K562 (cell line): ENCODE results near the gene ROBO2. TPM values are rescaled to one million over a fixed set of nuclear protein-coding genes. Genes with fewer than 3 reads are reported as not detected.

Experiments used
- ATAC-seq: fragments of 200-7000 bp; cut with Tn5 transposase; 3 replicates; pipeline ENCODE4 v1.9.1; 2020; ENCODE audit warnings: moderate library complexity
- BruUV-seq: library from RNA; stranded (reverse); fragments of 400-500 nt; replicated peaks from 2 replicates; lab custom pipeline; 2021; lab: Mats Ljungman, UMichigan
- CTCF ChIA-PET: fragments of 300-600 bp; formaldehyde crosslinking; extraction: SDS; loops from one replicate; lab custom pipeline; 2021; ENCODE audit warnings: low intra/inter-chr PET ratio; lab: Yijun Ruan, JAX
- POLR2A ChIA-PET: fragments of 300-600, 350-650 bp; sonication (Branson Sonifier 250); formaldehyde crosslinking; extraction: SDS; loops from one replicate; lab custom pipeline; 2021; ENCODE audit warnings: antibody characterized with exemption, inconsistent platforms; lab: Yijun Ruan, JAX
- DNase-seq, 4 experiments: peaks; one replicate each; pipeline versions ENCODE4 v3.0.0 to v3.0.0-alpha.2; 2011 to 2018; ENCODE audit warnings: low spot score in 3 of 4, mixed read lengths in 3 of 4; ENCODE audit errors: extremely low read depth in 1 of 4
- FAIRE-seq: peaks from 2 replicates; lab custom pipeline; 2011; peaks lifted over from hg19 to GRCh38; lab: Jason Lieb, UNC
- H2AFZ ChIP-seq: 2 replicates; pipeline ENCODE4 v1.6.0; 2011; ENCODE audit warnings: low read depth, low read length, control low read depth, inconsistent platforms
- H3K27ac ChIP-seq: fragments of 200-600 bp; 3 replicates; pipeline ENCODE4 v1.8.0; 2011; ENCODE audit warnings: low read depth, mild to moderate bottlenecking, control low read depth, inconsistent platforms, low read length, moderate library complexity, mixed read lengths; ENCODE audit errors: extremely low read depth
- H3K27me3 ChIP-seq, 2 experiments: fragments of 300-600 bp in 1 of 2; 2 replicates in 1 of 2; 3 replicates in 1 of 2; pipeline versions ENCODE4 v1.6.0 to v1.8.0; 2011; ENCODE audit warnings: inconsistent platforms in 2 of 2, low read length in 2 of 2, mild to moderate bottlenecking in 1 of 2, mixed read lengths in 1 of 2, moderate library complexity in 1 of 2; ENCODE audit not compliant: control insufficient read depth in 2 of 2, insufficient read depth in 2 of 2
- H3K36me3 ChIP-seq: fragments of 300-600 bp; 3 replicates; pipeline ENCODE4 v1.8.0; 2011; ENCODE audit warnings: mild to moderate bottlenecking, low read length, inconsistent platforms; ENCODE audit not compliant: control insufficient read depth, insufficient read depth
- H3K4me1 ChIP-seq, 2 experiments: fragments of 200-600 bp in 1 of 2; replicated peaks in 1 of 2; 2 replicates in 1 of 2; 3 replicates in 1 of 2; pipeline versions ENCODE4 v1.5.1 to v1.8.0; 2011; ENCODE audit warnings: inconsistent platforms in 2 of 2, low read length in 2 of 2, mild to moderate bottlenecking in 1 of 2, mixed read lengths in 1 of 2, moderate library complexity in 1 of 2; ENCODE audit not compliant: control insufficient read depth in 2 of 2, insufficient read depth in 2 of 2
- H3K4me2 ChIP-seq: 2 replicates; pipeline ENCODE4 v1.6.1; 2011; ENCODE audit warnings: low read length, control low read depth, inconsistent platforms, mixed read lengths; ENCODE audit not compliant: insufficient read depth
- H3K4me3 ChIP-seq: fragments of 200-600 bp; sonication (generic), shearing (Covaris generic); 2 replicates; pipeline ENCODE4 v1.5.1; 2016; ENCODE audit warnings: control low read depth, inconsistent platforms
- H3K79me2 ChIP-seq: fragments of 200-600 bp; 3 replicates; pipeline ENCODE4 v1.8.0; 2011; ENCODE audit warnings: low read length, inconsistent platforms; ENCODE audit not compliant: control insufficient read depth, insufficient read depth
- H3K9ac ChIP-seq, 2 experiments: 2 replicates each; pipeline versions ENCODE4 v1.6.0 to v1.6.1; 2011; ENCODE audit warnings: low read depth in 2 of 2, low read length in 2 of 2, control low read depth in 1 of 2, inconsistent platforms in 1 of 2, mild to moderate bottlenecking in 1 of 2, mixed read lengths in 1 of 2; ENCODE audit not compliant: insufficient read depth in 1 of 2
- H3K9me1 ChIP-seq: one replicate; pipeline ENCODE4 v1.6.0; 2011; ENCODE audit warnings: inconsistent platforms, mild to moderate bottlenecking, low read length, moderate library complexity; ENCODE audit not compliant: control insufficient read depth, insufficient read depth
- H3K9me3 ChIP-seq: replicated peaks from 2 replicates; pipeline ENCODE4 v1.5.1; 2011; ENCODE audit warnings: low read depth, low read length, inconsistent platforms; ENCODE audit not compliant: control insufficient read depth, insufficient read depth
- H4K20me1 ChIP-seq: replicated peaks from 2 replicates; pipeline ENCODE4 v1.6.1; 2011; ENCODE audit warnings: low read length, inconsistent platforms, mixed read lengths; ENCODE audit not compliant: control insufficient read depth, insufficient read depth
- C11orf30 ChIP-seq: fragments of 450-650 bp; IDR thresholded peaks from 2 replicates; pipeline ENCODE4 v1.6.1; 2016; ENCODE audit warnings: low read depth, mild to moderate bottlenecking
- CREM ChIP-seq: IDR thresholded peaks from 2 replicates; pipeline ENCODE4 v1.6.1; 2014; ENCODE audit warnings: antibody characterized with exemption, low read depth
- MAFF ChIP-seq: IDR thresholded peaks from 2 replicates; pipeline ENCODE4 v1.6.1; 2012; ENCODE audit warnings: low read length, improper control_type of control experiment
- MAFG ChIP-seq: fragments of 450-650 bp; conservative IDR thresholded peaks from 2 replicates; pipeline ENCODE4 v1.6.1; 2016; ENCODE audit warnings: missing genetic modification characterization, missing compliant biosample characterization
- MAFK ChIP-seq: IDR thresholded peaks from 2 replicates; pipeline ENCODE4 v1.6.1; 2011; ENCODE audit warnings: low read length, improper control_type of control experiment
- MED1 ChIP-seq: sonication (generic); formaldehyde crosslinking; IDR thresholded peaks from 2 replicates; pipeline ENCODE4 v1.8.1; 2023; ENCODE audit warnings: missing genetic modification reagents, borderline replicate concordance
- NFE2 ChIP-seq: IDR thresholded peaks from 2 replicates; pipeline ENCODE4 v1.6.1; 2014; ENCODE audit warnings: antibody characterized with exemption, low read depth
- SIN3A ChIP-seq, 2 experiments: fragments of 150-350 bp in 1 of 2; IDR thresholded peaks; 2 replicates each; pipeline ENCODE4 v1.6.1; 2011 to 2016; ENCODE audit warnings: borderline replicate concordance in 2 of 2, low read depth in 2 of 2, low read length in 2 of 2, mild to moderate bottlenecking in 2 of 2, moderate library complexity in 2 of 2; ENCODE audit not compliant: control insufficient read depth in 1 of 2
- ZNF316 ChIP-seq: fragments of 450-650 bp; IDR thresholded peaks from 2 replicates; pipeline ENCODE4 v1.6.1; 2016
- ZNF780A ChIP-seq: fragments of 250-450 bp; sonication (Bioruptor Pico); IDR thresholded peaks from 2 replicates; pipeline ENCODE4 v1.5.0; 2021; ENCODE audit warnings: mild to moderate bottlenecking
- WGBS: fragments of 100-300 bp; shearing (Covaris generic); methylation state at CpG from one replicate; pipeline ENCODE4 v1.1.6; 2016; ENCODE audit warnings: low coverage, mixed read lengths; ENCODE audit not compliant: insufficient coverage; ENCODE audit errors: missing lambda C conversion rate; 5-methylcytosine and 5-hydroxymethylcytosine counted together
- in situ Hi-C: fragments of 300-500 bp; cut with MboI; formaldehyde crosslinking; loops from 4 replicates; pipeline ENCODE4 v1.15.0; 2018; ENCODE audit warnings: inconsistent platforms, mixed read lengths
- intact Hi-C: fragments of 100-400 bp; cut with micrococcal nuclease; formaldehyde crosslinking; loops from 2 replicates; pipeline ENCODE4 v1.14.2; 2022
- polyA plus RNA-seq, 8 experiments: library from polyadenylated mRNA; depleted of rRNA in 4 of 8; stranded (reverse) in 5 of 8; unstranded in 3 of 8; fragments of >200 nt; fragmentation: Nextera tagmentation in 2 of 8; fragmentation: Illumina TruSeq in 1 of 8; extraction: Ambion mirVana in 2 of 8; extraction: Trizol in 1 of 8; gene quantifications; 2 replicates each; pipeline versions ENCODE4 v1.2.1 to v1.2.3, GENCODE V29; 2011 to 2014; ENCODE audit warnings: inconsistent platforms in 1 of 8, missing spikeins in 1 of 8
- total RNA-seq, 7 experiments: library from RNA; depleted of rRNA in 6 of 7; stranded (reverse); fragments of >200 nt in 6 of 7; fragmentation: Illumina TruSeq in 2 of 7; extraction: Trizol in 2 of 7; gene quantifications; 2 replicates each; pipeline versions ENCODE4 v1.2.1 to v1.2.3, GENCODE V29; 2011 to 2021; ENCODE audit warnings: low replicate concordance in 1 of 7
- TF ChIP-seq, protein P1 (sequence below), 3 experiments: fragments of 200-800 bp in 1 of 3; fragments of 250-450 bp in 1 of 3; fragments of 450-650 bp in 1 of 3; sonication (Bioruptor Pico) in 1 of 3; sonication (Bioruptor generic) in 1 of 3; formaldehyde crosslinking in 1 of 3; IDR thresholded peaks; 2 replicates each; pipeline versions ENCODE4 v1.6.1 to v1.8.0; 2016 to 2022; ENCODE audit warnings: mild to moderate bottlenecking in 2 of 3, missing genetic modification characterization in 2 of 3, missing compliant biosample characterization in 1 of 3, moderate library complexity in 1 of 3
- TF ChIP-seq, protein P2 (sequence below): sonication (generic); formaldehyde crosslinking; IDR thresholded peaks from 2 replicates; pipeline ENCODE4 v1.4.0; 2020; ENCODE audit warnings: mild to moderate bottlenecking, missing genetic modification reagents

The ROBO2 gene
- total and polyA plus RNA-seq, 9 of the 15 experiments (the other 6 are each of a cell fraction or from before 2014, with no cell fraction given), result 0.84 to 3.0 (median 1.7) TPM

DNA sequence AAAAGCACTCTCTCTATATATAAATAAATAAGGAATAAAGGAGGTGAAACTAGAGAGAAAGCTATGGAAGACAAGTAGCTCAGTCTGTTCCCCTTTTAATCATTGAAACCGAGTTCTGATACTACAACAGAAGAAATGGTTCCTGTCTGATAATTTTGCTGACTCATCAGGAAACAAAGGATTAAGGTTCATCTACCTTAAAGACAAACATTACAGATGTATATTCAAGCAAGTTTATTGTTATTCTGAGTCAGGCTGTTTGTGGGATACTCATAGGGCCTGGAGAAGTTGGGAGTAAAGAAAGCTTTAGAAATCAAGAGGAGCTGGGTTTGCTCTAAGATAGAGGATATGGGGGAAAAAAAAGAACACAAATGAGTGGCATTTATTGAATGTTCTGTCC is 566.0 kb downstream of the ROBO2 start:
- H3K27ac ChIP-seq, result no peak overlapping the region
- WGBS, result 0% methylated on average over 1 of the region's 1 CpG
- no peaks in the 10 kb centered on the region for H3K36me3 ChIP-seq
- H3K27me3 ChIP-seq, result no peaks in the 10 kb centered on the region
- H2AFZ ChIP-seq, result no peak overlapping the region
- H3K4me3 ChIP-seq, result no peak overlapping the region
- DNase-seq (no peak), FAIRE-seq (no peak), ATAC-seq (no peak)
- no peaks in the 10 kb centered on the region for H3K9me1 ChIP-seq
- H3K4me1 ChIP-seq, result no peaks in the 10 kb centered on the region
- CTCF ChIA-PET, result no interaction called here
- H3K9me3 ChIP-seq, result no peaks in the 10 kb centered on the region
- H3K79me2 ChIP-seq, result no peaks in the 10 kb centered on the region
- no peak overlapping the region for H3K4me2 ChIP-seq
- H4K20me1 ChIP-seq, result no peaks in the 10 kb centered on the region
- intact Hi-C loops, result no loop called here
- no TSS peak for BruUV-seq
- in situ Hi-C loops, result no loop called here
- no peak for TF ChIP-seq SIN3A (IDR thresholded peaks at IDR 0.05; ENCODE audit: borderline replicate concordance in 2 of 2, control insufficient read depth in 1 of 2, low read depth in 2 of 2, low read length in 2 of 2)
- TF ChIP-seq ZNF780A (CRISPR knock-in tag), result no peak
- TF ChIP-seq NFE2, result 0 out of 2 replicates have a peak, but pooled peaks have one; percentile 12
- peak; percentile 96 for TF ChIP-seq MAFK
- peak; percentile 60 for TF ChIP-seq C11orf30
- peak; percentile 93 for TF ChIP-seq MAFF
- peak; percentile 81 for TF ChIP-seq ZNF316
- TF ChIP-seq MAFG (tag), result peak; percentile 87
- no peak for TF ChIP-seq MED1 (CRISPR knock-in tag)
- TF ChIP-seq, protein P1, sequence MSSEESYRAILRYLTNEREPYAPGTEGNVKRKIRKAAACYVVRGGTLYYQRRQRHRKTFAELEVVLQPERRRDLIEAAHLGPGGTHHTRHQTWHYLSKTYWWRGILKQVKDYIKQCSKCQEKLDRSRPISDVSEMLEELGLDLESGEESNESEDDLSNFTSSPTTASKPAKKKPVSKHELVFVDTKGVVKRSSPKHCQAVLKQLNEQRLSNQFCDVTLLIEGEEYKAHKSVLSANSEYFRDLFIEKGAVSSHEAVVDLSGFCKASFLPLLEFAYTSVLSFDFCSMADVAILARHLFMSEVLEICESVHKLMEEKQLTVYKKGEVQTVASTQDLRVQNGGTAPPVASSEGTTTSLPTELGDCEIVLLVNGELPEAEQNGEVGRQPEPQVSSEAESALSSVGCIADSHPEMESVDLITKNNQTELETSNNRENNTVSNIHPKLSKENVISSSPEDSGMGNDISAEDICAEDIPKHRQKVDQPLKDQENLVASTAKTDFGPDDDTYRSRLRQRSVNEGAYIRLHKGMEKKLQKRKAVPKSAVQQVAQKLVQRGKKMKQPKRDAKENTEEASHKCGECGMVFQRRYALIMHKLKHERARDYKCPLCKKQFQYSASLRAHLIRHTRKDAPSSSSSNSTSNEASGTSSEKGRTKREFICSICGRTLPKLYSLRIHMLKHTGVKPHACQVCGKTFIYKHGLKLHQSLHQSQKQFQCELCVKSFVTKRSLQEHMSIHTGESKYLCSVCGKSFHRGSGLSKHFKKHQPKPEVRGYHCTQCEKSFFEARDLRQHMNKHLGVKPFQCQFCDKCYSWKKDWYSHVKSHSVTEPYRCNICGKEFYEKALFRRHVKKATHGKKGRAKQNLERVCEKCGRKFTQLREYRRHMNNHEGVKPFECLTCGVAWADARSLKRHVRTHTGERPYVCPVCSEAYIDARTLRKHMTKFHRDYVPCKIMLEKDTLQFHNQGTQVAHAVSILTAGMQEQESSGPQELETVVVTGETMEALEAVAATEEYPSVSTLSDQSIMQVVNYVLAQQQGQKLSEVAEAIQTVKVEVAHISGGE (CRISPR knock-in tag; IDR thresholded peaks at IDR 0.05), result no peak
- TF ChIP-seq, protein P2, sequence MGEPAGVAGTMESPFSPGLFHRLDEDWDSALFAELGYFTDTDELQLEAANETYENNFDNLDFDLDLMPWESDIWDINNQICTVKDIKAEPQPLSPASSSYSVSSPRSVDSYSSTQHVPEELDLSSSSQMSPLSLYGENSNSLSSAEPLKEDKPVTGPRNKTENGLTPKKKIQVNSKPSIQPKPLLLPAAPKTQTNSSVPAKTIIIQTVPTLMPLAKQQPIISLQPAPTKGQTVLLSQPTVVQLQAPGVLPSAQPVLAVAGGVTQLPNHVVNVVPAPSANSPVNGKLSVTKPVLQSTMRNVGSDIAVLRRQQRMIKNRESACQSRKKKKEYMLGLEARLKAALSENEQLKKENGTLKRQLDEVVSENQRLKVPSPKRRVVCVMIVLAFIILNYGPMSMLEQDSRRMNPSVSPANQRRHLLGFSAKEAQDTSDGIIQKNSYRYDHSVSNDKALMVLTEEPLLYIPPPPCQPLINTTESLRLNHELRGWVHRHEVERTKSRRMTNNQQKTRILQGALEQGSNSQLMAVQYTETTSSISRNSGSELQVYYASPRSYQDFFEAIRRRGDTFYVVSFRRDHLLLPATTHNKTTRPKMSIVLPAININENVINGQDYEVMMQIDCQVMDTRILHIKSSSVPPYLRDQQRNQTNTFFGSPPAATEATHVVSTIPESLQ (CRISPR knock-in tag), result no peak
- no peak for TF ChIP-seq CREM
- POLR2A ChIA-PET, result no interaction called here
- H3K9ac ChIP-seq, result no peak overlapping the region
